GM23338 (cell line): ENCODE results near the gene EPGN. TPM values are rescaled to one million over a fixed set of nuclear protein-coding genes. Genes with fewer than 3 reads are reported as not detected.

Experiments
- ATAC-seq: fragments of 200-7000 bp; cut with Tn5 transposase; 3 replicates; pipeline ENCODE4 v1.9.1; 2020
- DNase-seq: peaks from one replicate; pipeline ENCODE4 v3.0.0-alpha.2; 2015; ENCODE audit warnings: low spot score
- H2AFZ ChIP-seq: fragments of 200-600 bp; sonication (generic); 2 replicates; pipeline ENCODE4 v1.8.0; 2016; ENCODE audit warnings: antibody characterized with exemption, mild to moderate bottlenecking, moderate library complexity
- H3F3A ChIP-seq: fragments of 200-600 bp; sonication (generic); replicated peaks from 2 replicates; pipeline ENCODE4 v1.8.0; 2017; ENCODE audit warnings: antibody characterized with exemption, mixed run types, low read depth
- H3K27ac ChIP-seq: fragments of 200-600 bp; sonication (generic); 2 replicates; pipeline ENCODE4 v1.6.1; 2016; ENCODE audit warnings: low read depth
- H3K27me3 ChIP-seq: fragments of 200-600 bp; sonication (generic); 2 replicates; pipeline ENCODE4 v1.8.0; 2016; ENCODE audit warnings: mild to moderate bottlenecking, mixed run types, moderate library complexity; ENCODE audit not compliant: insufficient read depth
- H3K36me3 ChIP-seq: fragments of 200-600 bp; sonication (generic); 2 replicates; pipeline ENCODE4 v1.8.0; 2016; ENCODE audit warnings: mild to moderate bottlenecking; ENCODE audit not compliant: insufficient read depth
- H3K4me1 ChIP-seq: fragments of 200-600 bp; sonication (generic); 2 replicates; pipeline ENCODE4 v1.8.0; 2016; ENCODE audit warnings: mild to moderate bottlenecking, moderate library complexity; ENCODE audit not compliant: insufficient read depth
- H3K4me2 ChIP-seq: fragments of 200-600 bp; sonication (generic); 2 replicates; pipeline ENCODE4 v1.7.1; 2017; ENCODE audit warnings: mixed run types
- H3K4me3 ChIP-seq: fragments of 200-600 bp; sonication (generic); 2 replicates; pipeline ENCODE4 v1.6.1; 2016; ENCODE audit warnings: mixed run types
- H3K79me2 ChIP-seq: fragments of 200-600 bp; sonication (generic); replicated peaks from 2 replicates; pipeline ENCODE4 v1.8.0; 2017; ENCODE audit warnings: mild to moderate bottlenecking; ENCODE audit not compliant: insufficient read depth
- H3K9me2 ChIP-seq: fragments of 200-600 bp; sonication (generic); 2 replicates; pipeline ENCODE4 v1.8.0; 2017; ENCODE audit not compliant: insufficient read depth
- H4K20me1 ChIP-seq: fragments of 200-600 bp; sonication (generic); replicated peaks from 2 replicates; pipeline ENCODE4 v1.8.0; 2017; ENCODE audit warnings: mild to moderate bottlenecking; ENCODE audit not compliant: insufficient read depth
- H3K27ac Mint-ChIP-seq: 2 replicates; pipeline ENCODE4 v1.8.0; 2020; ENCODE audit warnings: inconsistent platforms, mild to moderate bottlenecking, moderate library complexity, mixed read lengths
- H3K27me3 Mint-ChIP-seq: 3 replicates; pipeline ENCODE4 v1.8.0; 2022; ENCODE audit warnings: low read depth, mild to moderate bottlenecking, moderate library complexity, mixed read lengths, inconsistent platforms; ENCODE audit not compliant: insufficient read depth, poor library complexity
- H3K36me3 Mint-ChIP-seq: 3 replicates; pipeline ENCODE4 v1.8.0; 2021; ENCODE audit warnings: low read depth, mild to moderate bottlenecking, inconsistent platforms, moderate library complexity, mixed read lengths
- H3K4me1 Mint-ChIP-seq: 3 replicates; pipeline ENCODE4 v1.8.0; 2020; ENCODE audit warnings: mild to moderate bottlenecking, inconsistent platforms, mixed read lengths
- H3K4me3 Mint-ChIP-seq: 3 replicates; pipeline ENCODE4 v1.8.0; 2021; ENCODE audit warnings: moderate library complexity, mild to moderate bottlenecking, inconsistent platforms, mixed read lengths
- H3K9me3 Mint-ChIP-seq: 3 replicates; pipeline ENCODE4 v1.8.0; 2020; ENCODE audit warnings: moderate library complexity, mild to moderate bottlenecking, inconsistent platforms, mixed read lengths
- CREB1 ChIP-seq: fragments of 250-450 bp; sonication (Bioruptor Pico); IDR thresholded peaks from 2 replicates; pipeline ENCODE4 v1.5.0; 2020; ENCODE audit warnings: low read depth, mild to moderate bottlenecking, moderate library complexity
- EZH2 ChIP-seq: fragments of 200-600 bp; sonication (generic); IDR thresholded peaks from one replicate; pipeline ENCODE4 v1.8.0; 2017; ENCODE audit warnings: antibody characterized with exemption, mild to moderate bottlenecking, low read depth; ENCODE audit not compliant: unreplicated experiment
- EZH2phosphoT487 ChIP-seq: fragments of 200-600 bp; sonication (generic); IDR thresholded peaks from one replicate; pipeline ENCODE4 v1.8.1; 2018; ENCODE audit warnings: antibody characterized with exemption; ENCODE audit not compliant: unreplicated experiment
- JUNB ChIP-seq: IDR thresholded peaks from one replicate; pipeline ENCODE4 v1.6.1; 2016; ENCODE audit warnings: antibody characterized with exemption; ENCODE audit not compliant: unreplicated experiment
- NANOG ChIP-seq: IDR thresholded peaks from 2 replicates; pipeline ENCODE4 v1.6.1; 2016; ENCODE audit warnings: antibody characterized with exemption, borderline replicate concordance
- POLR2AphosphoS5 ChIP-seq: IDR thresholded peaks from 2 replicates; pipeline ENCODE4 v1.6.1; 2016; ENCODE audit warnings: antibody characterized with exemption, low read depth
- STAT1 ChIP-seq: IDR thresholded peaks from one replicate; pipeline ENCODE4 v1.6.1; 2016; ENCODE audit warnings: antibody characterized with exemption; ENCODE audit not compliant: unreplicated experiment
- ZNF114 ChIP-seq: fragments of 250-450 bp; sonication (Bioruptor Pico); IDR thresholded peaks from 2 replicates; pipeline ENCODE4 v1.5.0; 2020; ENCODE audit warnings: mild to moderate bottlenecking, moderate library complexity
- ZNF331 ChIP-seq: fragments of 250-450 bp; sonication (Bioruptor Pico); IDR thresholded peaks from 2 replicates; pipeline ENCODE4 v1.5.0; 2020; ENCODE audit warnings: low read depth, mild to moderate bottlenecking, moderate library complexity
- polyA plus RNA-seq: library from polyadenylated mRNA; unstranded; fragments of >200 nt; fragmentation: Nextera tagmentation; extraction: Ambion mirVana; gene quantifications from 2 replicates; pipeline ENCODE4 v1.2.1, GENCODE V29; 2016
- total RNA-seq: library from RNA; depleted of rRNA; stranded (reverse); fragments of >200 nt; shearing (Covaris generic); gene quantifications from 2 replicates; pipeline ENCODE4 v1.2.3, GENCODE V29; 2014
- TF ChIP-seq, protein P1 (sequence below): IDR thresholded peaks from 2 replicates; pipeline ENCODE4 v1.6.1; 2016; ENCODE audit warnings: antibody characterized with exemption
- TF ChIP-seq, protein P2 (sequence below): IDR thresholded peaks from one replicate; pipeline ENCODE4 v1.6.1; 2018; ENCODE audit warnings: antibody characterized with exemption; ENCODE audit not compliant: unreplicated experiment
- TF ChIP-seq, protein P3 (sequence below): fragments of 250-450 bp; sonication (Bioruptor Pico); IDR thresholded peaks from 2 replicates; pipeline ENCODE4 v1.5.0; 2020; ENCODE audit warnings: mild to moderate bottlenecking, moderate library complexity
- TF ChIP-seq, protein P4 (sequence below), 2 experiments: fragments of 200-600 bp in 1 of 2; sonication (generic) in 1 of 2; conservative IDR thresholded peaks; 2 replicates each; pipeline versions ENCODE4 v1.5.1 to v1.6.1; 2016 to 2017; ENCODE audit warnings: antibody characterized with exemption in 2 of 2, low read depth in 2 of 2, mild to moderate bottlenecking in 2 of 2, moderate library complexity in 1 of 2

Gene EPGN
- total and polyA plus RNA-seq, 2 experiments from 2014 or later, result not detected

DNA sequence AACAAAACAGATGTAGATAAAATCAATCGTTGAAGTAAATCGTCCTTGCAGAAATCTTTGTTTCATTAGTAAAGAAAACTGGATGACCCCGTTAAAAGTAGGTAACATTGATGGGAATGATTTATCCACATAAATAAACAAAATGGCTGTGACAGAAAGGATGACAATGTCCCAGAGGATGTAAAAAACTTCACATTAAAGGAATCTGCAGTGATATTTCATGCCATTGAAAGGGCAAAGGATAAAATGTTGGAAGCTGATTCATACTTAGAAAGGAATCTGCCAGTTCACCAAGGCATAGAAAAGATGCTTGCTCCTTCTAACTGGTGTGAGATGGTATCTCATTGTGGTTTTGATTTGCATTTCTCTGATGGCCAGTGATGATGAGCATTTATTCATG is 24.2 kb upstream of the EPGN start:
- no peaks in the 10 kb centered on the region for H3K27me3 ChIP-seq
- DNase-seq, result no peak
- Mint-ChIP-seq H3K27me3 (no peaks in the 10 kb centered on the region), H3K4me1 (no peaks in the 10 kb centered on the region), H3K36me3 (no peaks in the 10 kb centered on the region), H3K4me3 (no peak overlapping the region), H3K27ac (no peak overlapping the region), H3K9me3 (no peaks in the 10 kb centered on the region)
- H3K4me1 ChIP-seq, result no peaks in the 10 kb centered on the region
- no peaks in the 10 kb centered on the region for H4K20me1 ChIP-seq
- no peak overlapping the region for H3K4me3 ChIP-seq
- H3K36me3 ChIP-seq, result no peaks in the 10 kb centered on the region
- ATAC-seq, result no peak
- no peak overlapping the region for H3K27ac ChIP-seq
- no peaks in the 10 kb centered on the region for H3K79me2 ChIP-seq
- no peak overlapping the region for H2AFZ ChIP-seq
- no peak overlapping the region for H3K4me2 ChIP-seq
- H3F3A ChIP-seq, result no peaks in the 10 kb centered on the region
- H3K9me2 ChIP-seq, result no peaks in the 10 kb centered on the region
- TF ChIP-seq NANOG (no peak), STAT1 (no peak), ZNF331 (no peak), EZH2phosphoT487 (no peak), ZNF114 (CRISPR knock-in tag) (no peak), JUNB (no peak), CREB1 (CRISPR knock-in tag) (no peak), POLR2AphosphoS5 (no peak), EZH2 (no peak)
- TF ChIP-seq, protein P1, sequence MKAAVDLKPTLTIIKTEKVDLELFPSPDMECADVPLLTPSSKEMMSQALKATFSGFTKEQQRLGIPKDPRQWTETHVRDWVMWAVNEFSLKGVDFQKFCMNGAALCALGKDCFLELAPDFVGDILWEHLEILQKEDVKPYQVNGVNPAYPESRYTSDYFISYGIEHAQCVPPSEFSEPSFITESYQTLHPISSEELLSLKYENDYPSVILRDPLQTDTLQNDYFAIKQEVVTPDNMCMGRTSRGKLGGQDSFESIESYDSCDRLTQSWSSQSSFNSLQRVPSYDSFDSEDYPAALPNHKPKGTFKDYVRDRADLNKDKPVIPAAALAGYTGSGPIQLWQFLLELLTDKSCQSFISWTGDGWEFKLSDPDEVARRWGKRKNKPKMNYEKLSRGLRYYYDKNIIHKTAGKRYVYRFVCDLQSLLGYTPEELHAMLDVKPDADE, result no peak
- TF ChIP-seq, protein P2, sequence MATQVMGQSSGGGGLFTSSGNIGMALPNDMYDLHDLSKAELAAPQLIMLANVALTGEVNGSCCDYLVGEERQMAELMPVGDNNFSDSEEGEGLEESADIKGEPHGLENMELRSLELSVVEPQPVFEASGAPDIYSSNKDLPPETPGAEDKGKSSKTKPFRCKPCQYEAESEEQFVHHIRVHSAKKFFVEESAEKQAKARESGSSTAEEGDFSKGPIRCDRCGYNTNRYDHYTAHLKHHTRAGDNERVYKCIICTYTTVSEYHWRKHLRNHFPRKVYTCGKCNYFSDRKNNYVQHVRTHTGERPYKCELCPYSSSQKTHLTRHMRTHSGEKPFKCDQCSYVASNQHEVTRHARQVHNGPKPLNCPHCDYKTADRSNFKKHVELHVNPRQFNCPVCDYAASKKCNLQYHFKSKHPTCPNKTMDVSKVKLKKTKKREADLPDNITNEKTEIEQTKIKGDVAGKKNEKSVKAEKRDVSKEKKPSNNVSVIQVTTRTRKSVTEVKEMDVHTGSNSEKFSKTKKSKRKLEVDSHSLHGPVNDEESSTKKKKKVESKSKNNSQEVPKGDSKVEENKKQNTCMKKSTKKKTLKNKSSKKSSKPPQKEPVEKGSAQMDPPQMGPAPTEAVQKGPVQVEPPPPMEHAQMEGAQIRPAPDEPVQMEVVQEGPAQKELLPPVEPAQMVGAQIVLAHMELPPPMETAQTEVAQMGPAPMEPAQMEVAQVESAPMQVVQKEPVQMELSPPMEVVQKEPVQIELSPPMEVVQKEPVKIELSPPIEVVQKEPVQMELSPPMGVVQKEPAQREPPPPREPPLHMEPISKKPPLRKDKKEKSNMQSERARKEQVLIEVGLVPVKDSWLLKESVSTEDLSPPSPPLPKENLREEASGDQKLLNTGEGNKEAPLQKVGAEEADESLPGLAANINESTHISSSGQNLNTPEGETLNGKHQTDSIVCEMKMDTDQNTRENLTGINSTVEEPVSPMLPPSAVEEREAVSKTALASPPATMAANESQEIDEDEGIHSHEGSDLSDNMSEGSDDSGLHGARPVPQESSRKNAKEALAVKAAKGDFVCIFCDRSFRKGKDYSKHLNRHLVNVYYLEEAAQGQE, result no peak
- TF ChIP-seq, protein P3, sequence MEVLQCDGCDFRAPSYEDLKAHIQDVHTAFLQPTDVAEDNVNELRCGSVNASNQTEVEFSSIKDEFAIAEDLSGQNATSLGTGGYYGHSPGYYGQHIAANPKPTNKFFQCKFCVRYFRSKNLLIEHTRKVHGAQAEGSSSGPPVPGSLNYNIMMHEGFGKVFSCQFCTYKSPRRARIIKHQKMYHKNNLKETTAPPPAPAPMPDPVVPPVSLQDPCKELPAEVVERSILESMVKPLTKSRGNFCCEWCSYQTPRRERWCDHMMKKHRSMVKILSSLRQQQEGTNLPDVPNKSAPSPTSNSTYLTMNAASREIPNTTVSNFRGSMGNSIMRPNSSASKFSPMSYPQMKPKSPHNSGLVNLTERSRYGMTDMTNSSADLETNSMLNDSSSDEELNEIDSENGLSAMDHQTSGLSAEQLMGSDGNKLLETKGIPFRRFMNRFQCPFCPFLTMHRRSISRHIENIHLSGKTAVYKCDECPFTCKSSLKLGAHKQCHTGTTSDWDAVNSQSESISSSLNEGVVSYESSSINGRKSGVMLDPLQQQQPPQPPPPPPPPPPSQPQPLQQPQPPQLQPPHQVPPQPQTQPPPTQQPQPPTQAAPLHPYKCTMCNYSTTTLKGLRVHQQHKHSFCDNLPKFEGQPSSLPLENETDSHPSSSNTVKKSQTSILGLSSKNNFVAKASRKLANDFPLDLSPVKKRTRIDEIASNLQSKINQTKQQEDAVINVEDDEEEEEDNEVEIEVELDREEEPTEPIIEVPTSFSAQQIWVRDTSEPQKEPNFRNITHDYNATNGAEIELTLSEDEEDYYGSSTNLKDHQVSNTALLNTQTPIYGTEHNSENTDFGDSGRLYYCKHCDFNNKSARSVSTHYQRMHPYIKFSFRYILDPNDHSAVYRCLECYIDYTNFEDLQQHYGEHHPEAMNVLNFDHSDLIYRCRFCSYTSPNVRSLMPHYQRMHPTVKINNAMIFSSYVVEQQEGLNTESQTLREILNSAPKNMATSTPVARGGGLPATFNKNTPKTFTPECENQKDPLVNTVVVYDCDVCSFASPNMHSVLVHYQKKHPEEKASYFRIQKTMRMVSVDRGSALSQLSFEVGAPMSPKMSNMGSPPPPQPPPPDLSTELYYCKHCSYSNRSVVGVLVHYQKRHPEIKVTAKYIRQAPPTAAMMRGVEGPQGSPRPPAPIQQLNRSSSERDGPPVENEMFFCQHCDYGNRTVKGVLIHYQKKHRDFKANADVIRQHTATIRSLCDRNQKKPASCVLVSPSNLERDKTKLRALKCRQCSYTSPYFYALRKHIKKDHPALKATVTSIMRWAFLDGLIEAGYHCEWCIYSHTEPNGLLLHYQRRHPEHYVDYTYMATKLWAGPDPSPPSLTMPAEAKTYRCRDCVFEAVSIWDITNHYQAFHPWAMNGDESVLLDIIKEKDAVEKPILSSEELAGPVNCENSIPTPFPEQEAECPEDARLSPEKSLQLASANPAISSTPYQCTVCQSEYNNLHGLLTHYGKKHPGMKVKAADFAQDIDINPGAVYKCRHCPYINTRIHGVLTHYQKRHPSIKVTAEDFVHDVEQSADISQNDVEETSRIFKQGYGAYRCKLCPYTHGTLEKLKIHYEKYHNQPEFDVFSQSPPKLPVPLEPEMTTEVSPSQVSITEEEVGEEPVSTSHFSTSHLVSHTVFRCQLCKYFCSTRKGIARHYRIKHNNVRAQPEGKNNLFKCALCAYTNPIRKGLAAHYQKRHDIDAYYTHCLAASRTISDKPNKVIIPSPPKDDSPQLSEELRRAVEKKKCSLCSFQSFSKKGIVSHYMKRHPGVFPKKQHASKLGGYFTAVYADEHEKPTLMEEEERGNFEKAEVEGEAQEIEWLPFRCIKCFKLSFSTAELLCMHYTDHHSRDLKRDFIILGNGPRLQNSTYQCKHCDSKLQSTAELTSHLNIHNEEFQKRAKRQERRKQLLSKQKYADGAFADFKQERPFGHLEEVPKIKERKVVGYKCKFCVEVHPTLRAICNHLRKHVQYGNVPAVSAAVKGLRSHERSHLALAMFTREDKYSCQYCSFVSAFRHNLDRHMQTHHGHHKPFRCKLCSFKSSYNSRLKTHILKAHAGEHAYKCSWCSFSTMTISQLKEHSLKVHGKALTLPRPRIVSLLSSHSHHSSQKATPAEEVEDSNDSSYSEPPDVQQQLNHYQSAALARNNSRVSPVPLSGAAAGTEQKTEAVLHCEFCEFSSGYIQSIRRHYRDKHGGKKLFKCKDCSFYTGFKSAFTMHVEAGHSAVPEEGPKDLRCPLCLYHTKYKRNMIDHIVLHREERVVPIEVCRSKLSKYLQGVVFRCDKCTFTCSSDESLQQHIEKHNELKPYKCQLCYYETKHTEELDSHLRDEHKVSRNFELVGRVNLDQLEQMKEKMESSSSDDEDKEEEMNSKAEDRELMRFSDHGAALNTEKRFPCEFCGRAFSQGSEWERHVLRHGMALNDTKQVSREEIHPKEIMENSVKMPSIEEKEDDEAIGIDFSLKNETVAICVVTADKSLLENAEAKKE, result no peak
- TF ChIP-seq, protein P4, sequence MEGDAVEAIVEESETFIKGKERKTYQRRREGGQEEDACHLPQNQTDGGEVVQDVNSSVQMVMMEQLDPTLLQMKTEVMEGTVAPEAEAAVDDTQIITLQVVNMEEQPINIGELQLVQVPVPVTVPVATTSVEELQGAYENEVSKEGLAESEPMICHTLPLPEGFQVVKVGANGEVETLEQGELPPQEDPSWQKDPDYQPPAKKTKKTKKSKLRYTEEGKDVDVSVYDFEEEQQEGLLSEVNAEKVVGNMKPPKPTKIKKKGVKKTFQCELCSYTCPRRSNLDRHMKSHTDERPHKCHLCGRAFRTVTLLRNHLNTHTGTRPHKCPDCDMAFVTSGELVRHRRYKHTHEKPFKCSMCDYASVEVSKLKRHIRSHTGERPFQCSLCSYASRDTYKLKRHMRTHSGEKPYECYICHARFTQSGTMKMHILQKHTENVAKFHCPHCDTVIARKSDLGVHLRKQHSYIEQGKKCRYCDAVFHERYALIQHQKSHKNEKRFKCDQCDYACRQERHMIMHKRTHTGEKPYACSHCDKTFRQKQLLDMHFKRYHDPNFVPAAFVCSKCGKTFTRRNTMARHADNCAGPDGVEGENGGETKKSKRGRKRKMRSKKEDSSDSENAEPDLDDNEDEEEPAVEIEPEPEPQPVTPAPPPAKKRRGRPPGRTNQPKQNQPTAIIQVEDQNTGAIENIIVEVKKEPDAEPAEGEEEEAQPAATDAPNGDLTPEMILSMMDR (conservative IDR thresholded peaks at IDR 0.05; ENCODE audit: low read depth in 2 of 2), result no peak
